T-helper 2 cell treated with Interferon-gamma antibody and Interleukin-4, amounts not matched to agents 100 ng/mL and 5 ng/mL, for 36 hours (primary cell): ENCODE data around the gene PNPLA2. TPM values are rescaled to one million over a fixed set of nuclear protein-coding genes. Genes with fewer than 3 reads are reported as not detected.

ENCODE experiments used
- intact Hi-C: fragments of 100-400 bp; cut with micrococcal nuclease; formaldehyde crosslinking; loops from one replicate; pipeline ENCODE4 v1.15.1; 2023
- total RNA-seq: library from RNA; stranded (reverse); gene quantifications from 2 replicates; pipeline ENCODE4 v1.2.3, GENCODE V29; 2022

The PNPLA2 gene
- total RNA-seq, 1 donor from 2014 or later, result 43.0 TPM

DNA sequence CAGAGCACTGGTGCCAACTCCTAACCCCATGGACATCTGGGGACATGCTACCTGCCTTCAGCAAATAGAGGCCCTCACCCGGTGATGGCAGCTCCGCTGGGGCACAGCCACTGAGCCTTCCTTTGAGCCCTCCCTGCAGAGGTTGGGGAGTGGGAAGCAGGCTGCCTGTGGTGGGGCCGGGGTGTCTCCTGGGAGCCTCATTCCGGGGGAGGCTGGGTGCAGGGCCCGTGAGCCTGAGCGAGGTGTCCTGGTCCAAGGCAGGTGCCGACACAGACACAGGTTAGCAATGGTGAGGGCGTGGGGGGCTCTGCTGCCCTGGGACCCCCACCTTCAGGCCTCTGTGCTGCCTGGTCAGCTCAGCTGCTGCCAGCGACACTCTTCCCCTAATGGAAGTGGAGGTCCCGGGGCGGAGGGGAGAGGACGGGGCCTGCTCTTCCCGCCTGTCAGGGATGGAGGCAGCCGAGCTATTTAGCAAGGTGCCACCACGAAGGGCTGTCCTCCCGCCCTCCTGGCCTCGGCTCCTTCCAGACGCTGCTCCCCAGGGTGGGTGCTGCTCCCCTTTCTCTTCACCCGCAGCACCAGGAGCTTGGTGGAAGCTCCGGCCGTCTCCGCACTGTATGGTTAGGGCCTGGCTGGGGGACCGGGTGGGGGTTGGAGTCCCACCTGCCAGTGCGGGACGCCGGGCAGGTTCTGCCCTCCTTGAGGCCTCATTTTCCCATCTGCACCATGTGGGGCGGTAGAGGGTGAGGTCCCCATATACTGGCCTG, 35.2 kb downstream of the PNPLA2 start:
- intact Hi-C loops, result no loop called here

GRCh38 chr11:854601-855329, 36.1 kb downstream of the PNPLA2 start:
- intact Hi-C loops, result no loop called here

DNA sequence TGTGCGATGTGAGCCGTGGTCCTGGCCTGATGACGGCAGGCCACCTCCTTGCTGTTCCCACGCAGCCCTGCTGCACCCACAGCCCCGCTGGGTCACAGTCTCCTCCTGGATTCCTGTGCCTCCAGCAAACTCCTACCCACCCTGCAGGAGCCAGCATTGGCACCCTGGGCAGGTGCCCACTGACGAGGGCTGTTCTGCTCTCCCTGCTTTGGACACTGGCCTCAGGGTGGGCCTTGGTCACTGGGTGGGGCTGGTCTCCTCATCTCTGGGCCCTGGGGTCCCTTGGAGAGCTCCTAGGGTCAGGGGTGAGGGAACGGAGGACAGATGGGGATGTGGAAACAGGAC, 36.6 kb downstream of the PNPLA2 start:
- intact Hi-C loops, result no loop called here

DNA sequence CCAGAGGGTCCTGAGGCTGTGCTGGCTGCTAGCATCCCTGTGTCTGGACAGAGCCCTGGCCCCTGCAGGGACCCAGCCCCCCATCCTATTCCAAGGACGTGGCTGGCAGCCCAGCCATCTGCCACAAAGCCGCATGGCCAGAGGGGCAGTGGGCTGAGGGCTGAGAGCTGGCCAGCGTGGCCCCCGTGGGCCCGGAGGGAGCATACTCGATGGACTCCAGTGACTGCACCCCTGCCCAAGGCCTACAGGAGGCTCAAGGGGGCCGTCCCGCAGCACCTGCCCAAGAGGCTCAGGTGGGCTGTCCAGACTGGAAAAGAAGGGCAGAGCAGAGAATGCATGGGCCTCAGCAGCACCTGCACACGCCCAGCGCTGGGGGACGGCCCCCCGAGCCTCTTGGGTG, 37.1 kb downstream of the PNPLA2 start:
- intact Hi-C loops, result no loop called here

- intact Hi-C loops, result no loop called here
These were observed 37.7 kb downstream of the PNPLA2 start for GRCh38 chr11:856397-856796.

GRCh38 chr11:858053-858761, 39.5 kb downstream of the PNPLA2 start:
- intact Hi-C loops, result no loop called here

- intact Hi-C loops, result no loop called here
These were observed 40.1 kb downstream of the PNPLA2 start for GRCh38 chr11:858762-859339.

DNA sequence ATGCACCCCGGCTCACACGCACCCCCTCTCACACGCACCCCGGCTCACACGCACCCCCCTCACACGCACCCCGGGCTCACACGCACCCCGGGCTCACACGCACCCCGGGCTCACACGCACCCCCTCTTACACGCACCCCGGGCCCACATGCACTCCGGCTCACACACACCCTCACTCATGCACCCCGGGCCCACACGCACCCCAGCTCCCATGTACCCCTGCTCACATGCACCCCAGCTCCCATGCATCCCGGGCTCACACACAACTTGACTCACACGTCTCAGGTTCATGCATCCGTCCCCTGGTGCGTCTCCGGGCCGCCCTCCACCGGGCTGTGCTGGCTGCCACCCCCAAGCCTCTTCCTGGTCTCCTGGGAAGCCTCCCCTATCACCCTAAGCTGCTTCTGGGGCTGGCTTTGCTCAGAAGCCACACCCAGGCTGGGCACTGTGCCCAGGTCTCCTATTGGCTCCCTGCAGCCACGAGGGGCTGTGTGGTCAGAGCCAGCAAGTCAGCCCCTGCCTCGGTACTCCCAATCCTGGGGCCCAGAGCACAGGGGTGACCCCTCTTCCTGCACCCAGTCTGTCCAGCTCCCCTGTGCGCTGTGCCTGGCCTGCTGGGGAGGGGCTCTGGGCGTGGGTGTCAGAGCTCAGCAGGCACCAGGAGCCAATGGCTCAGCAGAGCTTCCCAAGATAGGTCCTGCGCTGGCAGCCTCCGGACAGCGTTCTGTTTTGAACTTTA, 40.8 kb downstream of the PNPLA2 start:
- intact Hi-C loops, result no loop called here

- intact Hi-C loops, result no loop called here
These were observed 41.8 kb downstream of the PNPLA2 start for GRCh38 chr11:860234-861104.

DNA sequence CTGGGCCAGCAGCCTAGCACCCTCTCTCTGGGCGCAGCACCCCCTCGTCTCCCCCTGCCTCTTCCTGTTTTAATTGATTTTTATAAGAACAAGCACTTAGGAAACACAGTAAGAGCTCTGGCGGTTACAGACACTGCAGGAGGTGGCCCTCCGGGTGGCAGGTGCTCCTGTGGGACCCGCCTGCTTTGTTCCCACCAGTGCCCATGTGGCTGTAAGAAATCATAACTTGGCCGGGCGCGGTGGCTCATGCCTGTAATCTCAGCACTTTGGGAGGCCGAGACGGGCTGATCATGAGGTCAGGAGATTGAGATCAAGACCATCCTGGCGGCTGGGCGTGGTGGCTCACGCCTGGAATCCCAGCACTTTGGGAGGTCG, 42.4 kb downstream of the PNPLA2 start:
- intact Hi-C loops, result no loop called here

DNA sequence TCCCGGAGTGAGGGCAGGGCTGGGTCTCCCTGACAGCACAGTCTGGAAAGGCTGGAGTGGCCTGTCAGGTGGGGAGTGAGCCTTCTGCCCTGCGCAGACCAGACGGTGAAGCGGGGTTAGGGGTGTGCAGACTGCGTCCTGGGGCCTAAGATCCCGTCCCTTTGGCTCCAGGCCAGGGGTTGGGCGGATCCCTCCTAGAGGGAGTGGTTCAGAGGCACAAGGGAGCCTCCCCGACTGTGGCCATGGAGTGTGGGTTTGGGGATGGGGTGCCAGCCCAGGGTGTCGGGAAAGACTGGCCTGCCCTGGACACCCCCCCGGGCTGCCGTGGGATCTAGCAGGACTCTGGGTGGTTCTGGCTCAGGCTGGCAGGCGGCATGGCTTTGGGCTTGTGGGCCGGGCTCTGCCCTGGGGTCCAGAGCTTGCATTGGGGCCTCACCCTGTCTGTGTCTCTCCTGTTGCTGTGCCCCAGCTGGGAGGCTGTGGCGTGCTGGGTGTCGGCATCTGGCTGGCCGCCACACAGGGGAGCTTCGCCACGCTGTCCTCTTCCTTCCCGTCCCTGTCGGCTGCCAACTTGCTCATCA, 43.5 kb downstream of the PNPLA2 start:
- intact Hi-C loops, result no loop called here

GRCh38 chr11:862696-863022, 43.9 kb downstream of the PNPLA2 start:
- intact Hi-C loops, result no loop called here

- intact Hi-C loops, result no loop called here
These were observed 44.6 kb downstream of the PNPLA2 start for GRCh38 chr11:863023-863909.

GRCh38 chr11:863910-864827, 45.5 kb downstream of the PNPLA2 start:
- intact Hi-C loops, result no loop called here

DNA sequence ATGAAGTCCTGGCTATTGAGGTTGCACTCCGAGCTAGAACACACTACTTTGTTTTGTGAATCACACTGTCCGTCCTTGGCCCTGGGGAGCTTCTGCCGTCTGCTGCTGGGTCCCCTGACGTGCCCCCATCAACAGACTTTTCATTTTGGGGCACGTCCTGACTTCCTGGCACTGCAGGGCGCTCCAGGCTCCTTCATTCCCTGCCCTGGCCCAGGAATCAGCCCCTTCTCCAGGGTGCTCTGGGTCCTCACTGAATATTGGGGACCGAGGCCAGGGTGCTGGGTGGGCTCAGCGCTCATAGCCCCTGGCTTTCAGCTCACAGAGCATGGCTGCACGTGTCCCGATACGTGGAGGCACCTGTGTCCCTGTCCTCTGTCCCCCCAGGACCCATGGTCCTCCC, 46.2 kb downstream of the PNPLA2 start:
- intact Hi-C loops, result no loop called here

DNA sequence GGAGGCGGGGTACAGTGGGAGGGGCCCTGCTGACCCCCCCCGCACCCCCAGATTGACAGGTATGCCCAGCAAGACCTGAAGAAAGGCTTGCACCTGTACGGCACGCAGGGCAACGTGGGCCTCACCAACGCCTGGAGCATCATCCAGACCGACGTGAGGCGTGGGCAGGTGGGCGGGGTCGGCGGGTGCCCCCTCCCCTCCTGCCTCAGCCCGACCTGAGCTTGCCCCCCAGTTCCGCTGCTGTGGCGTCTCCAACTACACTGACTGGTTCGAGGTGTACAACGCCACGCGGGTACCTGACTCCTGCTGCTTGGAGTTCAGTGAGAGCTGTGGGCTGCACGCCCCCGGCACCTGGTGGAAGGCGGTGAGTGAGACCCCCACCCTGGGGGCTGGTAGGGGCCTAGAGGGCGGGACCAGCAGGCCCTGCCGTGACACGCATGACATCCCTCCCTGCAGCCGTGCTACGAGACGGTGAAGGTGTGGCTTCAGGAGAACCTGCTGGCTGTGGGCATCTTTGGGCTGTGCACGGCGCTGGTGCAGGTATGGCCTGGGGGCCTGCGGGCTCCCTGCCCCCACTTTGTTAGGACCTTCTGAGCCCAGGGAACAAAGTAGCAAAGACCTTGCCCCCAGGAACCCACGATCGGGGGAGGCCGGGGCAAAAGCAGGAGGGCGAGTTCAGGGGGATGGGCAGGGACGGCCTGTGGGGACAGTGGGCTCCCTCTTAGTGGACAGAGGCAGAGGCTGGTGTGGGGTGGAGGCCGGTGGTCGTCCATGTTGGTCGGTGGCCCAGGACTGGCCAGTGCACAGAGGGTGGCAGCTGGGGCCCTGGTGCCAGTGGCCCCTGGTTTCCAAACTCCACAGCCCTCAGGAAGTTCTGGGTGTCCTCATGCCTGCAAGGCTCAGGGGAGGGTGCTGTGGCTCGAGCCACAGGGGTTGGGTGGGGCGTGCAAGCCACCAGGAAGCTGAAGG, 47.0 kb downstream of the PNPLA2 start:
- intact Hi-C loops, result no loop called here

DNA sequence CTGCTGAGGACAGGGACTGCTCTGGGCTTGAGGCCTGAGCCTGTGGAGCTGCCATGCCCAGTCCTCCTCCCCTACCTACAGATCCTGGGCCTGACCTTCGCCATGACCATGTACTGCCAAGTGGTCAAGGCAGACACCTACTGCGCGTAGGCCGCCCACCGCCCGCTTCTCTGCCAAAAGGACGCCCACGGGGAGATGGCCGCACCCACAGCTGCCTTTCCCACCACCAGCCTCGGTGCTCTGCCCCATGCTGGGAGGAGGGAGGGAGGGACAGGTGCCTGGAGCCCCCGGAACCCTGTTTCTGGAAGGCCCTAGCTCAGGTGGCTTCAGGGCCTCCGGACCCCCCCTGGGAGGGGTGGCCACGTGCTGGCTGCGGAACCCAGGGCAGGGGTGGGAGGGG, 47.8 kb downstream of the PNPLA2 start:
- intact Hi-C loops, result no loop called here
